ENCODE measurements around the gene XXYLT1. TPM values are rescaled to one million over a fixed set of nuclear protein-coding genes. Genes with fewer than 3 reads are reported as not detected.

The XXYLT1 gene
- total and polyA plus RNA-seq, 2 of the 4 experiments (the other 2 are of a cell fraction) = 14.7 to 18.1 TPM

GRCh38 chr3:195019335-195019734 is 251.6 kb downstream of the XXYLT1 start:
- CTCF ChIA-PET = no interaction called here
- no peak overlapping the region for H2BK15ac ChIP-seq (ENCODE audit: low read depth, low read length)
- H2BK120ac ChIP-seq (ENCODE audit: low read depth, low read length) = no peak overlapping the region
- H2AFZ ChIP-seq (replicated peaks; ENCODE audit: low read length, poor library complexity) = no peak overlapping the region
- DNase-seq (no peak), ATAC-seq (ENCODE audit: low read depth) (no peak)
- POLR2A ChIA-PET (ENCODE audit: unreplicated experiment) = no interaction called here
- no peak overlapping the region for H3K27ac ChIP-seq (ENCODE audit: insufficient read depth, low read length)
- no peak overlapping the region for H3K4ac ChIP-seq (ENCODE audit: low read depth, low read length)
- H3K4me1 ChIP-seq (ENCODE audit: control insufficient read depth, insufficient read depth, low read length) = no peaks in the 10 kb centered on the region
- H3K27me3 ChIP-seq (ENCODE audit: control insufficient read depth, insufficient read depth, low read length) = peaks cover 47% of the 10 kb centered on the region
- no peak for TF ChIP-seq MAFK (IDR thresholded peaks at IDR 0.05; ENCODE audit: low read depth, low read length)
- no peak for TF ChIP-seq BHLHE40 (IDR thresholded peaks at IDR 0.05; ENCODE audit: low read depth, low read length)
- no peak for TF ChIP-seq CEBPB (IDR thresholded peaks at IDR 0.05; ENCODE audit: low read depth, low read length)
- no peak for TF ChIP-seq USF2 (IDR thresholded peaks at IDR 0.05; ENCODE audit: low read depth, low read length)
- no peak overlapping the region for H2AK5ac ChIP-seq (ENCODE audit: low read depth, low read length)
- 82% methylated on average over 2 of the region's 6 CpGs; no CpG with 5 or more reads in 1 of the 2 experiments for WGBS, 2 experiments (ENCODE audit: extremely low coverage in 2 of 2, insufficient read length in 1 of 2)
- no peak overlapping the region for H3K14ac ChIP-seq (replicated peaks; ENCODE audit: low read depth, low read length)
- H3K18ac ChIP-seq (ENCODE audit: low read depth, low read length) = no peak overlapping the region
- dilution Hi-C loops (cut with HindIII; ENCODE audit: low sequenced_read_pairs, unreplicated experiment) = no loop called here
- H3K23ac ChIP-seq (ENCODE audit: low read depth, low read length) = no peak overlapping the region
- in situ Hi-C loops (cut with MboI; ENCODE audit: low sequenced_read_pairs) = no loop called here
- H4K8ac ChIP-seq (ENCODE audit: low read depth in 2 of 2, low read length in 2 of 2) = no peak overlapping the region
- no peak overlapping the region for H4K91ac ChIP-seq (ENCODE audit: insufficient read depth, low read depth, low read length)
- no peak overlapping the region for H4K5ac ChIP-seq (ENCODE audit: low read depth, low read length)
- H3K4me2 ChIP-seq (ENCODE audit: low read depth, low read length) = no peak overlapping the region
- H3K9ac ChIP-seq (ENCODE audit: low read depth, low read length) = no peak overlapping the region
- H2BK5ac ChIP-seq (ENCODE audit: low read depth, low read length, poor library complexity, severe bottlenecking) = no peak overlapping the region
- no peak overlapping the region for H3K4me3 ChIP-seq (ENCODE audit: insufficient read depth, low read depth, low read length)
- H2BK20ac ChIP-seq (ENCODE audit: low read depth, low read length) = no peak overlapping the region
- H3K79me1 ChIP-seq (ENCODE audit: low read depth in 1 of 2, low read length in 2 of 2) = no peaks in the 10 kb centered on the region
- no TSS peak for BruUV-seq (replicated peaks)
- H2AK9ac ChIP-seq (replicated peaks; ENCODE audit: low read depth, low read length, poor library complexity) = no peak overlapping the region
- intact Hi-C loops (cut with micrococcal nuclease) = no loop called here
- H3K9me1 ChIP-seq (ENCODE audit: insufficient read depth, low read length) = no peaks in the 10 kb centered on the region
- H3K36me3 ChIP-seq (ENCODE audit: control insufficient read depth, insufficient read depth, low read length) = no peaks in the 10 kb centered on the region
- no peaks in the 10 kb centered on the region for H4K20me1 ChIP-seq (ENCODE audit: insufficient read depth, low read length)
- no peak overlapping the region for H3K56ac ChIP-seq (ENCODE audit: extremely low read depth, insufficient read depth, low read length)
- peaks cover 6% of the 10 kb centered on the region for H3K9me3 ChIP-seq (ENCODE audit: control insufficient read depth, insufficient read depth, low read length)

Small RNAs within 50 kb of the gene (microRNA-seq; reads per million reads assigned to microRNA genes)
- gene MIR3137 (ENCODE audit: insufficient read depth in 1 of 2, insufficient read length in 1 of 2, unreplicated experiment in 1 of 2) (0.37 to 1.0 reads per million in 2 experiments), gene RN7SL36P (ENCODE audit: insufficient read depth, insufficient read length) (not detected), gene RNU6-25P (ENCODE audit: insufficient read depth, insufficient read length) (not detected)

Small RNAs within 50 kb of the gene (small RNA-seq; reads per million reads assigned to genes)
- gene MIR3137 (0 reads per million in 5 experiments), gene RN7SL36P (0 reads per million in 5 experiments), gene RNU6-25P (0 to 2.4 (median 0.15) reads per million in 5 experiments)

Other genes with a start within 250 kb of the XXYLT1 start
- 35.1 and 55.8 TPM in 2 replicates for gene ACAP2, start 171.9 kb upstream of the XXYLT1 start, total RNA-seq (2012; rRNA removed)
- 8.3 and 11.9 TPM in 2 replicates for gene ACAP2, start 171.9 kb upstream of the XXYLT1 start, polyA plus RNA-seq (2012; rRNA removed)

Data from IMR-90 (cell line).